Panc1 (cell line): ENCODE data around the gene NRP1.

Experiments used
- POLR2AphosphoS5 ChIP-seq: IDR thresholded peaks from 2 replicates; pipeline ENCODE4 v1.6.1; 2012; ENCODE audit warnings: mild to moderate bottlenecking, low read depth, low read length, moderate library complexity
- SIN3A ChIP-seq: IDR thresholded peaks from 2 replicates; pipeline ENCODE4 v1.6.1; 2012; ENCODE audit warnings: low read depth, mild to moderate bottlenecking, low read length, moderate library complexity, borderline replicate concordance; ENCODE audit not compliant: insufficient read depth
- TCF7L2 ChIP-seq: IDR thresholded peaks from 2 replicates; pipeline ENCODE4 v1.6.1; 2011; ENCODE audit warnings: mild to moderate bottlenecking, low read depth, low read length, inconsistent platforms
- TF ChIP-seq, protein P1 (sequence below): fragments of 450-650 bp; IDR thresholded peaks from 2 replicates; pipeline ENCODE4 v1.5.1; 2017; ENCODE audit warnings: mild to moderate bottlenecking
- TF ChIP-seq, protein P2 (sequence below), 2 experiments: IDR thresholded peaks; 2 replicates each; pipeline ENCODE4 v1.6.1; 2011 to 2012; ENCODE audit warnings: low read depth in 2 of 2, control low read depth in 1 of 2, low read length in 1 of 2, mild to moderate bottlenecking in 1 of 2, moderate library complexity in 1 of 2; ENCODE audit not compliant: insufficient read depth in 1 of 2

DNA sequence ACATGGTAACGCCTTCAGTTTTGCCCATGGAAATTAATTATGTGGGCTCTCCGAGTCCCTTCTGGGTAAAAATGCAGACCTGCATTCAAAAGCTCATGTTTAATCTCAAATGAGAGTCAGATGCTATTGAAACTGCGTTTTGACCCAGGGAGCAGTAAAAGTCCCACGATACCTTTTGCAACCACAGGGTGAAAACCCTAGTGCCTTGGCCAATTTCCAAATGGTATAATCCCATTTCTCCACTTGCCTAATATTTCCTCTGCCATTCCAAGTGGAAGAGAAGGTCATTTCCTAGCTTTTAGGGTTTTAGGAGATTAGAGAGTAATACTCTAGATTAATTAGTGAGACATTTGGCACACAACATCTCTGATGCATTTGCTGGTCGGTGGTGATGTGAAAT lies 132.5 kb downstream of the NRP1 start:
- TF ChIP-seq TCF7L2 (no peak), SIN3A (no peak), POLR2AphosphoS5 (no peak)
- TF ChIP-seq, protein P1, sequence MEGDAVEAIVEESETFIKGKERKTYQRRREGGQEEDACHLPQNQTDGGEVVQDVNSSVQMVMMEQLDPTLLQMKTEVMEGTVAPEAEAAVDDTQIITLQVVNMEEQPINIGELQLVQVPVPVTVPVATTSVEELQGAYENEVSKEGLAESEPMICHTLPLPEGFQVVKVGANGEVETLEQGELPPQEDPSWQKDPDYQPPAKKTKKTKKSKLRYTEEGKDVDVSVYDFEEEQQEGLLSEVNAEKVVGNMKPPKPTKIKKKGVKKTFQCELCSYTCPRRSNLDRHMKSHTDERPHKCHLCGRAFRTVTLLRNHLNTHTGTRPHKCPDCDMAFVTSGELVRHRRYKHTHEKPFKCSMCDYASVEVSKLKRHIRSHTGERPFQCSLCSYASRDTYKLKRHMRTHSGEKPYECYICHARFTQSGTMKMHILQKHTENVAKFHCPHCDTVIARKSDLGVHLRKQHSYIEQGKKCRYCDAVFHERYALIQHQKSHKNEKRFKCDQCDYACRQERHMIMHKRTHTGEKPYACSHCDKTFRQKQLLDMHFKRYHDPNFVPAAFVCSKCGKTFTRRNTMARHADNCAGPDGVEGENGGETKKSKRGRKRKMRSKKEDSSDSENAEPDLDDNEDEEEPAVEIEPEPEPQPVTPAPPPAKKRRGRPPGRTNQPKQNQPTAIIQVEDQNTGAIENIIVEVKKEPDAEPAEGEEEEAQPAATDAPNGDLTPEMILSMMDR = no peak
- TF ChIP-seq, protein P2, sequence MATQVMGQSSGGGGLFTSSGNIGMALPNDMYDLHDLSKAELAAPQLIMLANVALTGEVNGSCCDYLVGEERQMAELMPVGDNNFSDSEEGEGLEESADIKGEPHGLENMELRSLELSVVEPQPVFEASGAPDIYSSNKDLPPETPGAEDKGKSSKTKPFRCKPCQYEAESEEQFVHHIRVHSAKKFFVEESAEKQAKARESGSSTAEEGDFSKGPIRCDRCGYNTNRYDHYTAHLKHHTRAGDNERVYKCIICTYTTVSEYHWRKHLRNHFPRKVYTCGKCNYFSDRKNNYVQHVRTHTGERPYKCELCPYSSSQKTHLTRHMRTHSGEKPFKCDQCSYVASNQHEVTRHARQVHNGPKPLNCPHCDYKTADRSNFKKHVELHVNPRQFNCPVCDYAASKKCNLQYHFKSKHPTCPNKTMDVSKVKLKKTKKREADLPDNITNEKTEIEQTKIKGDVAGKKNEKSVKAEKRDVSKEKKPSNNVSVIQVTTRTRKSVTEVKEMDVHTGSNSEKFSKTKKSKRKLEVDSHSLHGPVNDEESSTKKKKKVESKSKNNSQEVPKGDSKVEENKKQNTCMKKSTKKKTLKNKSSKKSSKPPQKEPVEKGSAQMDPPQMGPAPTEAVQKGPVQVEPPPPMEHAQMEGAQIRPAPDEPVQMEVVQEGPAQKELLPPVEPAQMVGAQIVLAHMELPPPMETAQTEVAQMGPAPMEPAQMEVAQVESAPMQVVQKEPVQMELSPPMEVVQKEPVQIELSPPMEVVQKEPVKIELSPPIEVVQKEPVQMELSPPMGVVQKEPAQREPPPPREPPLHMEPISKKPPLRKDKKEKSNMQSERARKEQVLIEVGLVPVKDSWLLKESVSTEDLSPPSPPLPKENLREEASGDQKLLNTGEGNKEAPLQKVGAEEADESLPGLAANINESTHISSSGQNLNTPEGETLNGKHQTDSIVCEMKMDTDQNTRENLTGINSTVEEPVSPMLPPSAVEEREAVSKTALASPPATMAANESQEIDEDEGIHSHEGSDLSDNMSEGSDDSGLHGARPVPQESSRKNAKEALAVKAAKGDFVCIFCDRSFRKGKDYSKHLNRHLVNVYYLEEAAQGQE (IDR thresholded peaks at IDR 0.05; ENCODE audit: insufficient read depth in 1 of 2, low read depth in 2 of 2, low read length in 1 of 2) = no peak
